Activated CD8-positive, alpha-beta T cell treated with anti-CD3 and anti-CD28 coated beads for 36 hours (primary cell): ENCODE measurements around the gene TMEM88. TPM values are rescaled to one million over a fixed set of nuclear protein-coding genes. Genes with fewer than 3 reads are reported as not detected.

Source experiments
- ATAC-seq: fragments of 200-7000 bp; cut with Tn5 transposase; one replicate; pipeline ENCODE4 v1.10.0; 2021; ENCODE audit warnings: mild to moderate bottlenecking, moderate library complexity
- CTCF ChIA-PET: fragments of 350-600 bp; sonication (Branson Sonifier 250); formaldehyde crosslinking; loops from one replicate; lab custom pipeline; 2021; ENCODE audit warnings: antibody characterized with exemption; lab: Charles Lee
- POLR2A ChIA-PET: fragments of 350-600 bp; sonication (Branson Sonifier 250); formaldehyde crosslinking; loops from one replicate; lab custom pipeline; 2021; ENCODE audit warnings: antibody characterized with exemption; lab: Charles Lee
- DNase-seq: peaks from one replicate; pipeline ENCODE4 v3.0.0-alpha.2; 2020
- H3K27ac Mint-ChIP-seq: one replicate; pipeline ENCODE4 v1.8.0; 2021; ENCODE audit warnings: mild to moderate bottlenecking, mixed read lengths
- H3K27me3 Mint-ChIP-seq: one replicate; pipeline ENCODE4 v1.8.0; 2021; ENCODE audit warnings: mixed read lengths
- H3K36me3 Mint-ChIP-seq: one replicate; pipeline ENCODE4 v1.8.0; 2021; ENCODE audit warnings: low read depth, mixed read lengths
- H3K4me1 Mint-ChIP-seq: one replicate; pipeline ENCODE4 v1.8.0; 2021; ENCODE audit warnings: low read depth, mixed read lengths
- H3K4me3 Mint-ChIP-seq: one replicate; pipeline ENCODE4 v1.8.0; 2021; ENCODE audit warnings: mild to moderate bottlenecking, moderate library complexity, mixed read lengths
- H3K9me3 Mint-ChIP-seq: one replicate; pipeline ENCODE4 v1.8.0; 2021; ENCODE audit warnings: mixed read lengths
- CTCF ChIP-seq: fragments of 200-600 bp; IDR thresholded peaks from one replicate; pipeline ENCODE4 v1.8.0; 2022; ENCODE audit warnings: antibody characterized with exemption, mild to moderate bottlenecking
- intact Hi-C: fragments of 100-400 bp; cut with micrococcal nuclease; formaldehyde crosslinking; loops from one replicate; pipeline ENCODE4 v1.10.0; 2022
- total RNA-seq, 2 experiments: library from RNA; stranded (reverse); gene quantifications; one replicate each; pipeline ENCODE4 v1.2.3, GENCODE V29; 2021

The TMEM88 gene
- total RNA-seq, 2 experiments from 2014 or later: 2.4 to 2.9 TPM

- no peak for TF ChIP-seq CTCF
- POLR2A ChIA-PET: no interaction called here
- Mint-ChIP-seq H3K9me3 (no peaks in the 10 kb centered on the region), H3K27me3 (no peaks in the 10 kb centered on the region), H3K4me1 (peaks cover 4% of the 10 kb centered on the region), H3K36me3 (peaks cover 18% of the 10 kb centered on the region), H3K4me3 (no peak overlapping the region), H3K27ac (no peak overlapping the region)
- intact Hi-C loops: no loop called here
- CTCF ChIA-PET: interaction anchor here (0.9 to 6.1 kb wide), 3 partner anchors 15 to 139 kb away, joined by 3 to 42 read pairs (median 3); partner anchors contain the start of gene NAA38
- DNase-seq (no peak), ATAC-seq (no peak)
Observed at GRCh38 chr17:7878234-7878633, 23.4 kb downstream of the TMEM88 start.

GRCh38 chr17:7880076-7880868, 25.4 kb downstream of the TMEM88 start:
- ATAC-seq: no peak
- H3K27ac Mint-ChIP-seq: no peak overlapping the region
- intact Hi-C loops: no loop called here
- ChIA-PET POLR2A (interaction anchor here (1.1 kb wide), 1 partner anchor 9 kb away, joined by 3 read pairs; the partner anchor contains the start of gene CHD3), CTCF (interaction anchor here (1.8 kb wide), 1 partner anchor 19 kb away, joined by 8 read pairs; no protein-coding TSS in a partner anchor)
- no peak for DNase-seq
- no peak overlapping the region for H3K4me3 Mint-ChIP-seq
- no peak for TF ChIP-seq CTCF
- H3K36me3 Mint-ChIP-seq: peaks cover 8% of the 10 kb centered on the region
- H3K27me3 Mint-ChIP-seq: no peaks in the 10 kb centered on the region
- H3K9me3 Mint-ChIP-seq: no peaks in the 10 kb centered on the region
- peaks cover 4% of the 10 kb centered on the region for H3K4me1 Mint-ChIP-seq

- Mint-ChIP-seq H3K9me3 (no peaks in the 10 kb centered on the region), H3K4me1 (peaks cover 2% of the 10 kb centered on the region), H3K4me3 (no peak overlapping the region), H3K36me3 (peaks cover 6% of the 10 kb centered on the region), H3K27me3 (no peaks in the 10 kb centered on the region), H3K27ac (no peak overlapping the region)
- DNase-seq (no peak), ATAC-seq (no peak)
- POLR2A ChIA-PET: no interaction called here
- CTCF ChIA-PET: no interaction called here
- intact Hi-C loops: no loop called here
- TF ChIP-seq CTCF: no peak
Observed at GRCh38 chr17:7881276-7882054, 26.6 kb downstream of the TMEM88 start.

- CTCF ChIA-PET: interaction anchor here (0.8 to 2.1 kb wide), 3 partner anchors 11 to 108 kb away, joined by 3 to 10 read pairs (median 8); no protein-coding TSS in a partner anchor
- intact Hi-C loops: no loop called here
- Mint-ChIP-seq H3K27ac (no peak overlapping the region), H3K27me3 (no peaks in the 10 kb centered on the region), H3K4me1 (peaks cover 2% of the 10 kb centered on the region), H3K36me3 (peaks cover 5% of the 10 kb centered on the region), H3K9me3 (no peaks in the 10 kb centered on the region), H3K4me3 (no peak overlapping the region)
- no peak for ATAC-seq
- TF ChIP-seq CTCF: no peak
- POLR2A ChIA-PET: interaction anchor here (2.1 kb wide), 1 partner anchor 9 kb away, joined by 12 read pairs; no protein-coding TSS in a partner anchor
- no peak for DNase-seq
Observed at GRCh38 chr17:7882068-7882467, 27.2 kb downstream of the TMEM88 start.
